ENCODE measurements around the gene OR4D9.
"Not testable (repeated sequence)": the region's sequence is repeated elsewhere in the genome, so short reads cannot be mapped to it uniquely, and the experiment has no call there.

OR4D9 gene

DNA sequence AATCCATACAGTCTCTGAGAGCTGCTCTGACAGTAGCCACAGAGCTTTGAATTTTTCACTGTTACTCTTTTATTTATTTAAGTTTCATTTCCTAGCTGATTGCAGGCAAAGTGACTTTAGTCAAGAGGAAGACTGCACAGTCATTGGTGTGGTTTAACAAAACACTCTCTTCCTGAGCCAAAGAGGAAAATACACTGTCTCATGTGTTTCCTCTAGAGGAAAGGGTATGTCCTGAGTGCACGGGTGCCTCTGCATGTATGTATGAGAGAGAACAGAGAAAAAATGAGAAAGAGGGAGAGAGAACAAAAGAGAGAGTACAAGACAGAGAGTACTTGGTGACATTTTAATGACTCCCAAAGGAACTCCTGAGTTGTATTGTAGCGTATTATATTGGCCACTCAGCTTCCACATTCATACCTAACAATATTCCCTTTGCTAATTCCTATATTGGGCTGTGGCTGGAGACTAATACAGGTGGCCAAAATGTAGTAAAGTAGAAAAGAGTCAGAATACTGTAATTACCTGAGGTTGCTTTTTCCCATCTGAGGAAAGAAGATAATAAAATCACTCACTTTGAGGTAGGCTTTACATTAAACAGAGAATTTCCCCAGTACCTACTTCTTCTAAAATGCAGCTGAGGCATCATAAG lies at the start of gene OR4D9:
Gene OR4D9, plus strand, starts transcription at position 599 of the 649 bp plus-strand sequence. CDS start 3,374 bp downstream, outside the sequence.
- DNase-seq, result no peak

- DNase-seq, result no peak
Observed at GRCh38 chr11:59463190-59463641, 48.1 kb upstream of the OR4D9 start.

DNA sequence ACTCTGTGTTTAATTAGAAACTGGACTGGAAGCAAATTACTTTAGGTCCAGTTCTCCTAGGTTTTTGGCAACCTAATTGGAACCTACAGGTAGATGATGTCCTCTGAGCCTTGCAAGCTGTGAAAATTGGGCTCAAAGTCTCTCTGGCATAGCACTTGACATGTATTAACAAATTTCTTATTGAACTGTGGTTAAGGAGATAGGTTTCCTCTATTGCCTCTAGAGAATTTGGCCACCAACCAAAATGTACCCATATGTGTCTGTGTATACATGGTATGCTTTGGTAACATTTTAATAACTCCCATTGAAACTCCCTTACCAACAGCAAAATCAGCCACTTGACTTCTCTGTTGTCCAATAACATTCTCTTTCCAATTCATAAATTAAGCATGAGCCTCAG lies 38.3 kb upstream of the OR4D9 start, which contains the start of gene OR4D10:
Gene OR4D10, plus strand, starts transcription at position 301 of the 400 bp plus-strand sequence. CDS start 4,115 bp downstream, outside the sequence.
- no peak for DNase-seq

DNA sequence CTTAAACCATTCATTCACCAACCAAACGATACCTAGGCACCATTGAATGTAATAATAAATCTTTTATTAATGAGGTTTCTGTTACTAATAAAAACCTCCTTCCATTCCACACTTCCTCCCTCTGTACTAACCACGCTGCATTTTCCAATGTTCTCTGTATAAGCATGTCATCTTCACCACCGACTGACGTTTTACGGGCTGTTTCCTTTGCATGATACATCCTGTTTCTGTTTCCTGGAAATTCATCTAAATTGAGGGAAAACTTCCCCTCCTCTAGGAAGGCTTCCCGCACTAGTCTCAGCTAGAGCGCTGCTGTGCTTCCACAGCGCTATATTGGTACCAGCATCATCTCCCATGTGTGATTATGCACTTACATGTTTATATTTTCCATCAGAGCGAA lies 36.2 kb upstream of the OR4D9 start:
- no peak for DNase-seq

DNA sequence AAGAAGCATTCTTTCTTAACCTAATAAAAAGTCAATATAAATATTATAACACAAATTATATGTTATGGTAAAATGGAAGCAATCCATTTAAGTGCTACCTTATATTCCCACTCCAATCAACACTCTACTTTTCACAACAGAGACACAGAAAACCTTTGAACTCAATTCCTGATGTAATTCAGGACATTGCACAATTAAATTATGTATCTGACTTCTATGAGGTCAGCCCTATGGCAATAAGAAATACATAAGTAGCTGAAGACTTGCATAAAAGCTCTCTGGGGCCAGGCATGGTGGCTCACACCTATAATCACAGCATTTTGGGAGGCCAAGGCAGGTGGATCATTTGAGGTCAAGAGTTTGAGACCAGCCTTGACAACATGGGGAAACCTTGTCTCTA lies 31.4 kb upstream of the OR4D9 start:
- DNase-seq, result no peak

GRCh38 chr11:59480359-59480758 lies 31.0 kb upstream of the OR4D9 start:
- DNase-seq, result no peak

DNA sequence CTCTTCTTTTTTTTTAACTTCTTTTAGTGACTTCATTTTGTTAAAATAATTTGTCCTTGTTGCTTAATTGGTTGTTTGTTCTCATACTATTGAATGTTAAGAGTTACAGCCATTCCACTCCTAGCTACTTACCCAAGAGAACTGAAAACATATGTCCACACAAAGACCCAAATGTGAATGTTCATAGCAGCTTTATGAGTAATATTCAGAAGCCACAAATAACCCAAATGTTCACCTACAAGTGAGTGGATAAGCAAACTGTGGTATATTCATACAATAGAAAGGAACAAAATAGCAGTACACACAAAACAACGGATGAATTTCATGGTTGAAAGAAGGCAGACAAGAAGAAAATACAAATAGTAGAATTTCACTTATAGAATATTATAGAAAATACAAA lies 9.4 kb upstream of the OR4D9 start:
- no peak for DNase-seq

DNA sequence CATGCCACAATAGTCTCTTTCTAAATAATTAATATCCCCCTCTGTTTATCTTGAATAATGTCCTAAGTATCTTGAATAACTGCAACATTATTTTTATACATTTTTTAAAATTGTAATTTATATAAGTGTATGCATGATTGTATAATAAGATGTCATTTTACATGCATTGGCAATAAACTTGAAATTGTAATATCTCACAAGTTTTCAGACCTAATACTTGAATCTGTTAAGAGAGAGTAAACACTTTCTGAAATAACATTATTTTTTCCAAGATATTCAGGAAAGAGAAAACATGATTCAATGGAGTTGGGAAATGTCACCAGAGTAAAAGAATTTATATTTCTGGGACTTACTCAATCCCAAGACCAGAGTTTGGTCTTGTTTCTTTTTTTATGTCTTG lies 8.1 kb upstream of the OR4D9 start, which contains the start of gene OR4D11:
Gene OR4D11, plus strand, starts transcription at position 301 of the 400 bp plus-strand sequence. Its CDS starts 0 bp downstream, at position 301.
- no peak for DNase-seq

DNA sequence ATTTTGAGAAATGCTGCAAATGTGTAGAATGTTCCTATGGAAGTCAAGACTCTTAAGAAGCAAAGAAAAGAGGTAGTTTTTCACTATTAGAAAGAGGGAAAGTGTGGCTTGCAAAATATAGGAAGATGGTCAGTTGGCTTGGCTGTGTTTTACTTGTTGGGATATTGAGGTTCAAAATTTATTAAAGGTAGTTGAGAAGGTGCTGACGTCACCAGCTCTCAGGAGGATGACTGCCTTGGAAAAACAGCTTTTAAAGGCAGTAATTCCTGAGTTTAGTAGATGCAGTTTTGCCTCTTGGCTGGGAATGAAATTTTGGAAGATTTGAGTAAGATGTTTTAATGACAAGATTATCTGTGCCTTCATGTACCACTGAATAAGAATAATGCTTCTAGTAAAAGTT lies 336 bp downstream of the OR4D9 start:
- DNase-seq, result no peak

DNA sequence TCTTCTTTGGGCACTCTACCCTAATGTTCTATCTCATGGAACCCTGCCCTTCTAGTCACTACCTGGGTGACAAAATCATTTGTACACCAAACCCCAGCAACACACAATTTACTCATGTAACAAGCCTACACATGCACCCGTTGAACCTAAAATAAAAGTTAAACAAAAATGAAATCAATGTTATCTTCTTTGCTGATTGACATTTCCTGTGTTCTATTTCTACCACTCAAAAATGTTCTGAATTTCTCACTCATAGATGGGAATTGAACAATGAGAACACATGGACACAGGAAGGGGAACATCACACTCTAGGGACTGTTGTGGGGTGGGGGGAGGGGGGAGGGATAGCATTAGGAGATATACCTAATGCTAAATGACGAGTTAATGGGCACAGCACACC lies 8.8 kb downstream of the OR4D9 start:
- DNase-seq, result not testable (repeated sequence)

DNA sequence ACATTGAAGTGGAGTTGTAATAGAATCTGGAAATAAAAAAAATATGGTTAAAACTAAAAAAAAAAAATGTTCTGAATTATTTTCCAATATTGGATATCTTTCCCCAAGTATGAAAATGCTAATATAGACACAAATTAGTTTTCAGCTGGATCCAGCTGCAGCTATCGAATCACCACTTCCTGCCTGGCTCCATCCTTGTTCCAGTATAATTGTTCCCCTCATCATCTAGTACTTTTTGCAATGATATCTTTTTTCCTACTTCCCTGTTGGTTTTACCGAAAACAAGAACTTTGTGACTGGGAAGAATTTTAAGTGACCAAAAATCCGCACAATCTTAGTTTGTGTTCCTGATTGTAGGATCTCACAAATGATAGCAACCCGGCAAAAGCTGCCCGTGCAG lies 9.4 kb downstream of the OR4D9 start:
- no peak for DNase-seq

- no peak for DNase-seq
Observed at GRCh38 chr11:59523541-59523940, 12.2 kb downstream of the OR4D9 start.

DNA sequence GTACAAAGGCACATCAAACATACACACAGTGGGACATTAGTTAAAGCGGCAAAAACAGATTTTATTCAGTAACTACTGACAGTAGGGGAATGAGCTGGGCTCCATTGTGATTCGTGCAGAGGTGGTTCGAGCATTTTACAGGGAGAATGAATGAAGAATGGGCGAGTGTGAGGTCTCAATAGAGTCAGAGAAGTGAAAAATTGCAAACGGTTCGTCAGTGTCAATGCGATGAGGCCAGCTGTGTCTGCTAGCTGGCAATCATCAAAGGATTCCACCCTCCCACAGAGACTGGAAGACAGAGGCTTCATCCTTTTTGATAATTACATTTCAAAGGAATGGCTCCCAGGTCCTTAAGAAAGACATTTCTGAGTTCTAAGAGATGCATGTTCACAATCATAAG lies 17.4 kb downstream of the OR4D9 start:
- no peak for DNase-seq

DNA sequence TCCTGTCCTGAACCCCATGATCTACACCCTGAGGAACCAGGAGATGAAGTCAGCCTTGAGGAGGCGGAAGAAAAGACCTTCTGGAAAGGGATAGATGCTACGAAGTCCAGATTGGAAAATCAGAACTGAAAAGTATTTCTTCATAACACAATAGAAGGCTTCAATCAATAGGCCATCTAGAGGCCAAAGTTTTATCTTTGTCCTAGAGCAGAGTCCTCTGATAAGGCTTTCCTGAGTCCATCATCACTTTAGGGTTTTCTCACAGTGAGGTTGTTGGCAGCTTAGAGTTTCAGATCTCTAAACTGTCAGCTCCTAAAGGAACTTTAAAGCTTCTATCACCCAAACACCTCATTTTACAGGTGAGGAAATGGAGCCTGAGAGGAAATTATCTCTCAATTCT lies 21.3 kb downstream of the OR4D9 start:
- no peak for DNase-seq

- no peak for DNase-seq
Observed at GRCh38 chr11:59534676-59535075, 23.3 kb downstream of the OR4D9 start.

DNA sequence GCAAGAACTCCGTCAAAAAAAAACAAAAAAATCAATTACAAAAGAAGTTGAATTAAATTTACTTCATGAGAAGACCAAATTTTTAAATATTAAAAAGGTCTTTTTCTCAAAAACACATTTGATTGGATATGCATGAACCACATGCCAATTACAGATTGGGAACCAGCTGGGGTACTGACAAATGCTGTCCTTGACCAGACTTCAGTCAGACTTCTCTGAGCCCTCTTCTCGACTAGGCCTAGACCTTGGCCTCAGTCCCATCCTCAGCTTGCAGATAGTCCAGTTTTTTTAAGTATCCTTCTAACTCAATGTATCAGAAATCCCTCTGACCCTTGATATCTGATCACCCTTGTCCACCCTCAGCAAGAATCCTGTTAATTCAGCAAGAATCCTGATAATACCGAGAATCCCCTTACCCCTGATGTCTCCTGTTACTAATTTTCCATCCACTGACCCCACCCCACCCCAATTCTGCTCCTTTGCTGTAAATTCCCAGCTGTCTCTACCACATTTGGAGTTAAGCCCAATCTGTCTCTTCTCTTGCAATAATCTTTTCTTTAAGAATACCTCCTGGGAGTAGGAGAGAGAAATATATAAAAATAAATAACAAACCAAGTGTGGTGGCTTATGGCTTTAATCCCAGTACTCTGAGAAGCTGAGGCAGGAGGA lies 30.9 kb downstream of the OR4D9 start:
- no peak for DNase-seq

GRCh38 chr11:59543713-59544112 lies 32.4 kb downstream of the OR4D9 start:
- DNase-seq, result not testable (repeated sequence)

- no peak for DNase-seq
Observed at GRCh38 chr11:59544869-59545178, 33.5 kb downstream of the OR4D9 start.

DNA sequence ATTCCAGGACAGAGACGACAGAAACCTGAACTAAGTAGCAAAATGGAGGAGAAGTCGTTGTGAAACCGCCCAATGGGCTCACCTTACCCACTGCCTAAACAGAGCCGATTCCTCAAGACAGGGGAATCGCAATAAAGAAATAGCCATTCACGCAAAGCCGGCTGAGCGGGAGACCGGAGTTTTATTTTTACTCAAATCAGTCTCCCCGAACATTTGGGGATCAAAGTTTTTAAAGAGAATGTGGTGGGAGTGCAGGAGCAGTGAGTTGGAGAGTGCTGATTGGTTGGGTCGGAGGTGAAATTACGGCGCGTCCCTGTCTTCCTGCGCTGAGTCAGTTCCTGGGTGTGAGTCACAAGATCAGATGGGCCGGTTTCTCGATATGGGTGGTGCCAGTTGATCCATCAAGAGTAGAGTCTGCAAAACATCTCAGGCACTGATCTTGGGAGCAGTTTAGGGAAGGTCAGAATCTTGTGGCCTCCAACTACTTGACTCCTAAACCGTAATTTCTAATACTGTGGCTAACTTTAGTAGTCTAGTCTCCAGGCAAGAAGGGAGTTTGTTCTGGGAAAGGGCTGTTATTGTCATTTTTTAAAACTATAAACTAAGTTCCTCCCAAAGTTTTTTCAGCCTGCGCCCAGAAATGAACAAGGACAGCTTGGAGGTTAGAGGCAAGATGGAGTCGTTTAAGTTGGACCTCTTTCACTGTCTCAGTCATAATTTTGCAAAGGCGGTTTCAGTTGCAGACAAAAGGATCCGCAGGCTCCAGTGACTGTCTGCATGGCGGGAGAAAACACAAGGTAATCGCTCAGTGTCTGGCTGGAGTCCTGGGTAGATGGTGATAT lies 34.1 kb downstream of the OR4D9 start:
- DNase-seq, result peak in 1 of 2 experiments; percentile 36

DNA sequence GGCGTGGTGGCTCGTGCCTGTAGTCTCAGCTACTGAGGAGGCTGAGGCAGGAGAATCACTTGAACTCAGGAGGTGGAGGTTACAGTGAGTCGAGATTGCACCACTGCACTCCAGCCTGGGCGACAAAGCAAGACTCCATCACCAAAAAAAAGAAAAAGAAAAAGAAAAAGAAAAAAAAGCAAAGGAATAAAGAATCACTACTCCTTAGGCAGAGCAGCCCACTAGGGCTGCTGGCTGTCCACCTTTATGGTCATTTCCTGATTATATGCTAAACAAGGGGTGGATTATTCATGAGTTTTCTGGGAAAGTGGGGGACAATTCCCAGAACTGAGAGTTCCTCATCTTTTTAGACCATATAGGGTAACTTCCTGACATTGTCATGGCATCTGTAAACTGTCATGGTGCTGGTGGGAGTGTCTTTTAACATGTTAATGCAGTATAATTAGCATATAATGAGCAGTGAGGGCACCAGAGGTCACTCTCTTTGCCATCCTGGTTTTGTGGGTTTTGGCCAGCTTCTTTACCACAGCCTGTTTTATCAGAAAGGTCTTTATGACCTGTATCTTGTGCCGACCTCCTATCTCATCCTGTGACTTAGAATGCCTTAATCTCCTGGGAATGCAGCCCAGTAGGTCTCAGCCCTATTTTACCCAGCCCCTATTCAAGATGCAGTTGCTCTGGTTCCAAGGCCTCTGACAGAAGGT lies 36.4 kb downstream of the OR4D9 start:
- not testable (repeated sequence) for DNase-seq

- DNase-seq, result no peak
Observed at GRCh38 chr11:59548309-59548656, 36.9 kb downstream of the OR4D9 start.

GRCh38 chr11:59550368-59550841 lies 39.1 kb downstream of the OR4D9 start:
- DNase-seq, result peak; percentile 90 to 93

Data from activated CD4-positive, alpha-beta T cell treated with anti-CD3 and anti-CD28 coated beads, Interleukin-2, amount 50 U/mL, for 48 hours (primary cell).